SJSA1 (cell line): ENCODE measurements around the gene OR10K1. TPM values are rescaled to one million over a fixed set of nuclear protein-coding genes. Genes with fewer than 3 reads are reported as not detected.

Experiments
- DNase-seq, 2 experiments: peaks; one replicate each; pipeline ENCODE4 v3.0.0-alpha.2; 2015 to 2020; ENCODE audit warnings: low spot score in 2 of 2, low read depth in 1 of 2
- H3K27ac ChIP-seq: fragments of 250-450 bp; sonication (Bioruptor Pico); 2 replicates; pipeline ENCODE4 v1.5.1; 2020; ENCODE audit warnings: mild to moderate bottlenecking, moderate library complexity
- H3K27me3 ChIP-seq: fragments of 250-450 bp; sonication (Bioruptor Pico); replicated peaks from 2 replicates; pipeline ENCODE4 v1.5.1; 2020; ENCODE audit warnings: mild to moderate bottlenecking, moderate library complexity
- H3K36me3 ChIP-seq: fragments of 250-450 bp; sonication (Bioruptor Pico); 2 replicates; pipeline ENCODE4 v1.5.1; 2020; ENCODE audit warnings: mild to moderate bottlenecking
- H3K4me1 ChIP-seq: fragments of 250-450 bp; sonication (Bioruptor Pico); replicated peaks from 2 replicates; pipeline ENCODE4 v1.6.1; 2021; ENCODE audit warnings: mild to moderate bottlenecking
- H3K4me3 ChIP-seq: fragments of 250-450 bp; sonication (Bioruptor Pico); 2 replicates; pipeline ENCODE4 v1.5.1; 2020; ENCODE audit warnings: mild to moderate bottlenecking
- H3K9me3 ChIP-seq: fragments of 250-450 bp; sonication (Bioruptor Pico); replicated peaks from 2 replicates; pipeline ENCODE4 v1.5.1; 2020; ENCODE audit warnings: mild to moderate bottlenecking
- total RNA-seq: library from RNA; depleted of rRNA; stranded (reverse); fragments of >200 nt; shearing (Covaris generic); gene quantifications from 2 replicates; pipeline ENCODE4 v1.2.3, GENCODE V29; 2014; rRNA removed

OR10K1 gene
- total RNA-seq, 1 experiment from 2014 or later: not detected

DNA sequence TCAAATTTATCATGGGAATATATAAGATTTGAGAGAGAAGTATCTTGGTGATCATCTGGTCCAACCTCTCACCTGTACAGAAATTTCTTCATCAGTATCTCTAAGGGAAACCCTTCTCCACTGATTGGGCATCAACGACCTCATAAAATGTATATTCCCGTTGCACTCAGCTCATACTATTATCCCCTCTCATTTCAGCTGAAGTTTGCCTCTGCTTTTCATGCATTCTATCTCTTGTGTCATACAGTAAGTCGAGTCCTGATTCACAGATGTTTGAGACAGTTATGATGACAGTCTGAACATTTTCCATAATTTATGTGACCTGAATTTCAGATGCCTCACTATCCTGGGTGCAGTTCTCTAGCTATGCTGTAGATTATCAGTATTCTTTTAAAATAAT lies 31.4 kb downstream of the OR10K1 start:
- DNase-seq: no peak
- Histone ChIP-seq H3K9me3 (no peaks in the 10 kb centered on the region), H3K36me3 (no peaks in the 10 kb centered on the region), H3K27ac (no peak overlapping the region), H3K4me3 (no peak overlapping the region), H3K4me1 (no peaks in the 10 kb centered on the region), H3K27me3 (no peaks in the 10 kb centered on the region)

DNA sequence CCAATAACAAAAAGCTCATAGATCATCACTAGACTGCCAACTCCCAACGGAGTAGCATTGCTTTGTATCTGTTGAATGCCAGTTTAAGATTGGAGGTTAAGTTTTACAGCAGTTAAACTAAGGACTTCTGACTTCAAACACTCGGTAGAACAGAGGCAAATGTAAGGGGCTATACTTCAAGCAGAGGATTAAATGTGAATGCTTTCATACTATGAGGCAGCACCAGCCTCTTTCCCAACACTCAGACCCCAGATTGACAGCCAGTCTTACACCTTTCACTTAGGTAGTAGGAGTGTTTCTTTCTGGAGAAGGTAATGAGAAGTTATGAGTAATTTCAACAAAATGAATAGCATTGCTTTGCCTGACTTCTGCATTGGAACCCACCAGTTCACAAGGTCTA lies 33.2 kb downstream of the OR10K1 start:
- no peak for DNase-seq
- H3K27me3 ChIP-seq: no peaks in the 10 kb centered on the region; the same call in 1 of the 2 replicates
- no peaks in the 10 kb centered on the region for H3K9me3 ChIP-seq
- no peak overlapping the region for H3K4me3 ChIP-seq
- H3K36me3 ChIP-seq: no peaks in the 10 kb centered on the region
- no peaks in the 10 kb centered on the region for H3K4me1 ChIP-seq
- H3K27ac ChIP-seq: no peak overlapping the region

DNA sequence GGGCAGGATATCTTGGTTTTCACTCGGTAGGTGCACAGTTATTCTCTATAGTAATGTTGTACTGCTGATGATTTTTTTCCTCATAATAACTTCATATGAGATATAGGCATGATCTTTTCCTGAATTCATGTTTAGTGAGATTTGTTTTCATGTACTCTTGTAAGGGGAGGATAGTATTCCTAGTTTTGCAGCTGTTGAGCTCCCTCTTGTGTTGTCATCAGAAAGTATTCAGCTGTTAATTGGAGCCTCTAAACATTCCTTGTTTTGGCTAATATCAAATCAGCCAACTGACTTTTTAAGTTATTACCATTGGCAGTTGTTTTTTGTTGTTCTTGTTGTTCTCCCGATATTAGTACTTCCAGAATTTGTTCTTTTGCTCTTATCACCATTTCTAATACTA lies 34.7 kb downstream of the OR10K1 start:
- Histone ChIP-seq H3K4me3 (no peak overlapping the region), H3K27me3 (no peaks in the 10 kb centered on the region; the same call in 1 of the 2 replicates), H3K36me3 (no peaks in the 10 kb centered on the region), H3K27ac (no peak overlapping the region), H3K9me3 (no peaks in the 10 kb centered on the region), H3K4me1 (no peaks in the 10 kb centered on the region)
- no peak for DNase-seq

DNA sequence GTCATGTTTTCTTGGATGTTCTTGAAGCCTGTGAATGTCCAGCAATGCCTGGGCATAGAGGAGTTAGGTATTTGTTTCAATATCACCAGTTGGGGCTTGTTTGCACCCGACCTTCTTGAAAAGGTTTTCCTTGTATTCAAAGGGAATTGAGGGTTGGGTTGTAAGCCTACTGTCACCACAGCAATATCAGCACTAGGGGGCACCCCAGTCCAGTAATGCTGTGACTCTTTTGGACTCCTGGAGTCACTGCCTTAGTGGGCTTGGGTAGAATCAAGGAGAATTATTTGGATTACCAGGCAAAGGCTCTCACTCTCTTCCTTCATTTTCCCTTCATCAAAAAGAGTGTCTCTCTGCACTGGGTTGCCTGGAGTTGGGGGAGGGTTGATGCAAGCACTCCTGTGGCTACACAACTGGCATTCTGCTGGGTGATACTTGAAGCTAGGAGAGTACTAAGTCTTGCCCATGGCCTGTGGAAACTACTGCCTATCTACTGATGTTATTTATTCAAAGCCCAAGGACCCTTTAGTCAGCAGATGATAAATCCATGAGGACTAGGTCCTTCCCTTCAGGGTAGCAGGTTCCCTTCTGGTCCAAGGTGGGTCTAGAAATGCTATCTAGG lies 44.8 kb downstream of the OR10K1 start:
- no peaks in the 10 kb centered on the region for H3K4me1 ChIP-seq
- DNase-seq: peak in 1 of 2 experiments; percentile 6
- H3K9me3 ChIP-seq: no peaks in the 10 kb centered on the region
- no peak overlapping the region for H3K4me3 ChIP-seq
- no peaks in the 10 kb centered on the region for H3K27me3 ChIP-seq
- no peak overlapping the region for H3K27ac ChIP-seq
- no peaks in the 10 kb centered on the region for H3K36me3 ChIP-seq

GRCh38 chr1:158507511-158507910 lies 45.9 kb downstream of the OR10K1 start:
- no peaks in the 10 kb centered on the region for H3K36me3 ChIP-seq
- H3K27ac ChIP-seq: no peak overlapping the region
- no peaks in the 10 kb centered on the region for H3K4me1 ChIP-seq
- H3K27me3 ChIP-seq: no peaks in the 10 kb centered on the region
- no peaks in the 10 kb centered on the region for H3K9me3 ChIP-seq
- H3K4me3 ChIP-seq: no peak overlapping the region
- DNase-seq: no peak

- no peaks in the 10 kb centered on the region for H3K9me3 ChIP-seq
- no peaks in the 10 kb centered on the region for H3K27me3 ChIP-seq
- H3K4me1 ChIP-seq: no peaks in the 10 kb centered on the region
- no peaks in the 10 kb centered on the region for H3K36me3 ChIP-seq
- no peak overlapping the region for H3K4me3 ChIP-seq
- no peak overlapping the region for H3K27ac ChIP-seq
- no peak for DNase-seq
Observed at GRCh38 chr1:158509471-158510156, 48.0 kb downstream of the OR10K1 start.

GRCh38 chr1:158516966-158517365 lies 55.3 kb downstream of the OR10K1 start:
- H3K4me1 ChIP-seq: no peaks in the 10 kb centered on the region
- H3K4me3 ChIP-seq: no peak overlapping the region
- 0 out of 2 replicates have a peak, but pooled peaks cover 2% of the 10 kb centered on the region for H3K27me3 ChIP-seq
- no peak for DNase-seq
- H3K9me3 ChIP-seq: no peaks in the 10 kb centered on the region
- no peaks in the 10 kb centered on the region for H3K36me3 ChIP-seq
- H3K27ac ChIP-seq: no peak overlapping the region

Other genes with a start within 250 kb of the OR10K1 start
- not detected in 2 replicates for gene CD1A, start 207.4 kb upstream of the OR10K1 start, total RNA-seq
- gene CD1C, start 171.9 kb upstream of the OR10K1 start, total RNA-seq: not detected in 2 replicates
- not detected in 2 replicates for gene CD1B, start 130.3 kb upstream of the OR10K1 start, total RNA-seq
- not detected in 2 replicates for gene CD1E, start 107.9 kb upstream of the OR10K1 start, total RNA-seq
- not detected in 2 replicates for gene OR10T2, start 62.4 kb upstream of the OR10K1 start, total RNA-seq
- gene OR10K2, start 35.6 kb upstream of the OR10K1 start, total RNA-seq: not detected in 2 replicates
- gene OR10R2, start 10.4 kb downstream of the OR10K1 start, total RNA-seq: not detected in 2 replicates
- not detected in 2 replicates for gene OR6Y1, start 92.6 kb downstream of the OR10K1 start, total RNA-seq
- gene OR6P1, start 108.7 kb downstream of the OR10K1 start, total RNA-seq: not detected in 2 replicates
- gene OR10X1, start 118.1 kb downstream of the OR10K1 start, total RNA-seq: not detected in 2 replicates
- gene OR10Z1, start 143.4 kb downstream of the OR10K1 start, total RNA-seq: not detected in 2 replicates
- not detected in 2 replicates for gene SPTA1, start 224.9 kb downstream of the OR10K1 start, total RNA-seq
- gene OR6K2, start 238.8 kb downstream of the OR10K1 start, total RNA-seq: not detected in 2 replicates